ENCODE results near the gene SLC22A17.

Gene SLC22A17

GRCh38 chr14:23297611-23298277, 54.9 kb downstream of the SLC22A17 start:
- H3K4me3 ChIP-seq (ENCODE audit: low read depth, low read length): no peak overlapping the region
- DNase-seq (ENCODE audit: low read depth): no peak

- DNase-seq (ENCODE audit: low read depth): no peak
These were observed 55.6 kb downstream of the SLC22A17 start for GRCh38 chr14:23297096-23297495.

More at GRCh38 chr14:23297096-23297495, 55.6 kb downstream of the SLC22A17 start:
- H3K4me3 ChIP-seq (ENCODE audit: low read depth, low read length): no peak overlapping the region
